ENCODE data around the gene BAZ2B. TPM values are rescaled to one million over a fixed set of nuclear protein-coding genes. Genes with fewer than 3 reads are reported as not detected.

The BAZ2B gene
- total RNA-seq, 1 experiment from 2014 or later, result 33.0 TPM

DNA sequence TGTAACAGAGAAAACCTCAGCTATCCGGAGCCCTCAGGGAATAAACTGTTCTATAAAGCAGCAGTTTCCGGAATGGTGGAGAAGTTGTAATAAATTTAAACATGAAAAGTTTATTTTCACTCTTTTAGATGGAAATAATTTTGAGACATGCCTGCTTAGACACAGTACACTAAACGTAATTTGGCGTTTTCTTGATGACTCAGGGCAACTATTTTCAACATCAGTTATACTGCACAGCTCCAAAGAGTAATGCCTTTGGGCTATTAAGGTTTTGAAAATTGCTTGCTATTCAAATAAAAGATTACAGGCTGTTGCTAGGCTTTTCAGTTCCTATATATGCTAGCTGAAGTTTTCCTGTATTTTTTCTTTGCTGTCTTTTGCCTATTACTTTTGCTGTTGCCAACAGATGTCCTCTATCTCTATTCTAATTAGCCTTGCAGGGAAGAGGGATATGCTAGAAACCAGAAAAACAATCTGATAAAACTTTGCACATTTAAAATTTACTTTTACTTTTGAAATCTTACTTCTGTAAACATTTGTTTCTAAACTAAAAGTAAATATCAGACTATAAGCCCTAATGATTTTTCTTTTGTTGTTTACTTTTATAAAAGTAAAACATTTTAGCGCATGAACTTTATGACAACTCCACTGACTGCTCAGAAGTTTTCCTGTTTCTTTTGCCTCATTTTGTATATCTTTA lies 216.5 kb downstream of the BAZ2B start:
- H3K4me1 Mint-ChIP-seq, result peaks cover 11% of the 10 kb centered on the region
- H3K4me3 Mint-ChIP-seq, result no peak overlapping the region
- peaks cover 2% of the 10 kb centered on the region; the same call in 1 of the 2 replicates for H3K36me3 Mint-ChIP-seq
- no peak for DNase-seq (ENCODE audit: low spot score)
- no peaks in the 10 kb centered on the region for H3K9me3 Mint-ChIP-seq
- CTCF ChIA-PET, result no interaction called here
- POLR2A ChIA-PET, result no interaction called here
- no peaks in the 10 kb centered on the region for H3K27me3 Mint-ChIP-seq (ENCODE audit: low read depth)
- TF ChIP-seq, protein P1, sequence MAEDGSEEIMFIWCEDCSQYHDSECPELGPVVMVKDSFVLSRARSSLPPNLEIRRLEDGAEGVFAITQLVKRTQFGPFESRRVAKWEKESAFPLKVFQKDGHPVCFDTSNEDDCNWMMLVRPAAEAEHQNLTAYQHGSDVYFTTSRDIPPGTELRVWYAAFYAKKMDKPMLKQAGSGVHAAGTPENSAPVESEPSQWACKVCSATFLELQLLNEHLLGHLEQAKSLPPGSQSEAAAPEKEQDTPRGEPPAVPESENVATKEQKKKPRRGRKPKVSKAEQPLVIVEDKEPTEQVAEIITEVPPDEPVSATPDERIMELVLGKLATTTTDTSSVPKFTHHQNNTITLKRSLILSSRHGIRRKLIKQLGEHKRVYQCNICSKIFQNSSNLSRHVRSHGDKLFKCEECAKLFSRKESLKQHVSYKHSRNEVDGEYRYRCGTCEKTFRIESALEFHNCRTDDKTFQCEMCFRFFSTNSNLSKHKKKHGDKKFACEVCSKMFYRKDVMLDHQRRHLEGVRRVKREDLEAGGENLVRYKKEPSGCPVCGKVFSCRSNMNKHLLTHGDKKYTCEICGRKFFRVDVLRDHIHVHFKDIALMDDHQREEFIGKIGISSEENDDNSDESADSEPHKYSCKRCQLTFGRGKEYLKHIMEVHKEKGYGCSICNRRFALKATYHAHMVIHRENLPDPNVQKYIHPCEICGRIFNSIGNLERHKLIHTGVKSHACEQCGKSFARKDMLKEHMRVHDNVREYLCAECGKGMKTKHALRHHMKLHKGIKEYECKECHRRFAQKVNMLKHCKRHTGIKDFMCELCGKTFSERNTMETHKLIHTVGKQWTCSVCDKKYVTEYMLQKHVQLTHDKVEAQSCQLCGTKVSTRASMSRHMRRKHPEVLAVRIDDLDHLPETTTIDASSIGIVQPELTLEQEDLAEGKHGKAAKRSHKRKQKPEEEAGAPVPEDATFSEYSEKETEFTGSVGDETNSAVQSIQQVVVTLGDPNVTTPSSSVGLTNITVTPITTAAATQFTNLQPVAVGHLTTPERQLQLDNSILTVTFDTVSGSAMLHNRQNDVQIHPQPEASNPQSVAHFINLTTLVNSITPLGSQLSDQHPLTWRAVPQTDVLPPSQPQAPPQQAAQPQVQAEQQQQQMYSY (CRISPR knock-in tag; IDR thresholded peaks at IDR 0.05), result no peak
- no peak for TF ChIP-seq NR1H2 (CRISPR knock-in tag; IDR thresholded peaks at IDR 0.05)
- TF ChIP-seq, protein P2, sequence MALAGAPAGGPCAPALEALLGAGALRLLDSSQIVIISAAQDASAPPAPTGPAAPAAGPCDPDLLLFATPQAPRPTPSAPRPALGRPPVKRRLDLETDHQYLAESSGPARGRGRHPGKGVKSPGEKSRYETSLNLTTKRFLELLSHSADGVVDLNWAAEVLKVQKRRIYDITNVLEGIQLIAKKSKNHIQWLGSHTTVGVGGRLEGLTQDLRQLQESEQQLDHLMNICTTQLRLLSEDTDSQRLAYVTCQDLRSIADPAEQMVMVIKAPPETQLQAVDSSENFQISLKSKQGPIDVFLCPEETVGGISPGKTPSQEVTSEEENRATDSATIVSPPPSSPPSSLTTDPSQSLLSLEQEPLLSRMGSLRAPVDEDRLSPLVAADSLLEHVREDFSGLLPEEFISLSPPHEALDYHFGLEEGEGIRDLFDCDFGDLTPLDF (CRISPR knock-in tag; IDR thresholded peaks at IDR 0.05), result no peak
- TF ChIP-seq, protein P3, sequence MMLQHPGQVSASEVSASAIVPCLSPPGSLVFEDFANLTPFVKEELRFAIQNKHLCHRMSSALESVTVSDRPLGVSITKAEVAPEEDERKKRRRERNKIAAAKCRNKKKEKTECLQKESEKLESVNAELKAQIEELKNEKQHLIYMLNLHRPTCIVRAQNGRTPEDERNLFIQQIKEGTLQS (CRISPR knock-in tag; conservative IDR thresholded peaks at IDR 0.05), result no peak
- TF ChIP-seq, protein P4, sequence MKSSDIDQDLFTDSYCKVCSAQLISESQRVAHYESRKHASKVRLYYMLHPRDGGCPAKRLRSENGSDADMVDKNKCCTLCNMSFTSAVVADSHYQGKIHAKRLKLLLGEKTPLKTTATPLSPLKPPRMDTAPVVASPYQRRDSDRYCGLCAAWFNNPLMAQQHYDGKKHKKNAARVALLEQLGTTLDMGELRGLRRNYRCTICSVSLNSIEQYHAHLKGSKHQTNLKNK (CRISPR knock-in tag; IDR thresholded peaks at IDR 0.05), result no peak
- no peak for TF ChIP-seq ZNF423 (CRISPR knock-in tag; IDR thresholded peaks at IDR 0.05)
- TF ChIP-seq ZBTB21 (CRISPR knock-in tag; IDR thresholded peaks at IDR 0.05; ENCODE audit: borderline replicate concordance), result no peak
- TF ChIP-seq, protein P5, sequence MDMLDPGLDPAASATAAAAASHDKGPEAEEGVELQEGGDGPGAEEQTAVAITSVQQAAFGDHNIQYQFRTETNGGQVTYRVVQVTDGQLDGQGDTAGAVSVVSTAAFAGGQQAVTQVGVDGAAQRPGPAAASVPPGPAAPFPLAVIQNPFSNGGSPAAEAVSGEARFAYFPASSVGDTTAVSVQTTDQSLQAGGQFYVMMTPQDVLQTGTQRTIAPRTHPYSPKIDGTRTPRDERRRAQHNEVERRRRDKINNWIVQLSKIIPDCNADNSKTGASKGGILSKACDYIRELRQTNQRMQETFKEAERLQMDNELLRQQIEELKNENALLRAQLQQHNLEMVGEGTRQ (CRISPR knock-in tag; IDR thresholded peaks at IDR 0.05), result no peak
- no peak for TF ChIP-seq JUN (CRISPR knock-in tag; IDR thresholded peaks at IDR 0.05)
- TF ChIP-seq ZNF671 (CRISPR knock-in tag; IDR thresholded peaks at IDR 0.05), result no peak
- no peak for TF ChIP-seq ZNF416 (CRISPR knock-in tag; IDR thresholded peaks at IDR 0.05)
- no peak for TF ChIP-seq EMX1 (CRISPR knock-in tag; IDR thresholded peaks at IDR 0.05)
- TF ChIP-seq, protein P6, sequence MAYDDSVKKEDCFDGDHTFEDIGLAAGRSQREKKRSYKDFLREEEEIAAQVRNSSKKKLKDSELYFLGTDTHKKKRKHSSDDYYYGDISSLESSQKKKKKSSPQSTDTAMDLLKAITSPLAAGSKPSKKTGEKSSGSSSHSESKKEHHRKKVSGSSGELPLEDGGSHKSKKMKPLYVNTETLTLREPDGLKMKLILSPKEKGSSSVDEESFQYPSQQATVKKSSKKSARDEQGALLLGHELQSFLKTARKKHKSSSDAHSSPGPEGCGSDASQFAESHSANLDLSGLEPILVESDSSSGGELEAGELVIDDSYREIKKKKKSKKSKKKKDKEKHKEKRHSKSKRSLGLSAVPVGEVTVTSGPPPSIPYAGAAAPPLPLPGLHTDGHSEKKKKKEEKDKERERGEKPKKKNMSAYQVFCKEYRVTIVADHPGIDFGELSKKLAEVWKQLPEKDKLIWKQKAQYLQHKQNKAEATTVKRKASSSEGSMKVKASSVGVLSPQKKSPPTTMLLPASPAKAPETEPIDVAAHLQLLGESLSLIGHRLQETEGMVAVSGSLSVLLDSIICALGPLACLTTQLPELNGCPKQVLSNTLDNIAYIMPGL (CRISPR knock-in tag; IDR thresholded peaks at IDR 0.05), result no peak
- no peak for TF ChIP-seq SMAD3 (CRISPR knock-in tag; IDR thresholded peaks at IDR 0.05; ENCODE audit: borderline replicate concordance)
- no peak for TF ChIP-seq CREM (CRISPR knock-in tag; IDR thresholded peaks at IDR 0.05)
- no peak overlapping the region for H3K27ac Mint-ChIP-seq
- ATAC-seq, result no peak

DNA sequence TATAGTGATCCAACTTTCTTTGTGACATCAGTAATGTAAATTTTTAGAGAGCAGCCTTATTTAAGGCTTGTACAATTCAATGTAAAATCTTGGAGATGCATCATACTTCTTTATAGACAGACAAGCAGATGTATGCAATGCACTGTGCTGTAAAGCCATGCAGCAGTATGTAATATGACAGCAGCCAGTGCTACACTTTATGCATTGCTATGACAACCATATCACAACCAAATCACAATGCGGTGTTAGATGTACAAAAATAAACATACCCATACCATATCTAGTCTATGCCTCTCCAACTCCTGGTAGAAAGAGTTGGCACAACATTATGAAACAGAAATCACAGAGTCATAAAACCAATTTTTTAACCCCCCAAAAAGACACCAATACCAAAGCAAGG lies 219.5 kb downstream of the BAZ2B start:
- DNase-seq (ENCODE audit: low spot score) (no peak), ATAC-seq (no peak)
- Mint-ChIP-seq H3K4me1 (peaks cover 11% of the 10 kb centered on the region), H3K27me3 (ENCODE audit: low read depth) (no peaks in the 10 kb centered on the region), H3K9me3 (no peaks in the 10 kb centered on the region), H3K36me3 (no peaks in the 10 kb centered on the region), H3K4me3 (no peak overlapping the region), H3K27ac (no peak overlapping the region)
- TF ChIP-seq TEAD4 (CRISPR knock-in tag; IDR thresholded peaks at IDR 0.05), result no peak
- POLR2A ChIA-PET, result no interaction called here
- CTCF ChIA-PET, result no interaction called here

All from WTC11 (cell line).